Neural progenitor cell (in vitro differentiated cells): Measurements from ENCODE around the gene CCDC78. TPM values are rescaled to one million over a fixed set of nuclear protein-coding genes. Genes with fewer than 3 reads are reported as not detected.

Experiments used
- DNase-seq: peaks from one replicate; pipeline ENCODE4 v3.0.0-alpha.2; 2016; ENCODE audit warnings: low spot score
- H2AFZ ChIP-seq: fragments of 200-600 bp; sonication (generic); replicated peaks from 2 replicates; pipeline ENCODE4 v1.6.1; 2016; ENCODE audit warnings: antibody characterized with exemption
- H3F3A ChIP-seq: fragments of 200-600 bp; sonication (generic); 2 replicates; pipeline ENCODE4 v1.6.1; 2016; ENCODE audit warnings: antibody characterized with exemption, low read depth
- H3K27ac ChIP-seq: fragments of 200-600 bp; sonication (generic); 2 replicates; pipeline ENCODE4 v1.5.1; 2016; ENCODE audit warnings: mild to moderate bottlenecking
- H3K27me3 ChIP-seq: fragments of 200-600 bp; sonication (generic); 2 replicates; pipeline ENCODE4 v1.6.1; 2016; ENCODE audit warnings: mild to moderate bottlenecking, moderate library complexity
- H3K36me3 ChIP-seq: fragments of 200-600 bp; sonication (generic); 2 replicates; pipeline ENCODE4 v1.5.1; 2016
- H3K4me1 ChIP-seq: fragments of 200-600 bp; sonication (generic); 2 replicates; pipeline ENCODE4 v1.6.1; 2016; ENCODE audit warnings: mixed run types
- H3K4me2 ChIP-seq: fragments of 200-600 bp; sonication (generic); 2 replicates; pipeline ENCODE4 v1.6.1; 2016
- H3K4me3 ChIP-seq: fragments of 200-600 bp; sonication (generic); 2 replicates; pipeline ENCODE4 v1.5.1; 2016
- H3K79me2 ChIP-seq: fragments of 200-600 bp; sonication (generic); 2 replicates; pipeline ENCODE4 v1.6.1; 2016; ENCODE audit warnings: low read depth
- H3K9ac ChIP-seq: fragments of 200-600 bp; sonication (generic); 2 replicates; pipeline ENCODE4 v1.6.1; 2016
- H3K9me3 ChIP-seq: fragments of 200-600 bp; sonication (generic); 2 replicates; pipeline ENCODE4 v1.5.1; 2016; ENCODE audit warnings: low read depth
- H4K20me1 ChIP-seq: fragments of 200-600 bp; sonication (generic); 2 replicates; pipeline ENCODE4 v1.6.1; 2016; ENCODE audit warnings: low read depth
- H3K27ac Mint-ChIP-seq: 3 replicates; pipeline ENCODE4 v1.8.0; 2021; ENCODE audit warnings: mixed read lengths
- H3K27me3 Mint-ChIP-seq: 2 replicates; pipeline ENCODE4 v1.8.0; 2022; ENCODE audit warnings: low read depth, mild to moderate bottlenecking, inconsistent platforms, moderate library complexity, mixed read lengths; ENCODE audit not compliant: insufficient read depth
- H3K36me3 Mint-ChIP-seq: 3 replicates; pipeline ENCODE4 v1.8.0; 2021; ENCODE audit warnings: mixed read lengths
- H3K4me1 Mint-ChIP-seq: 3 replicates; pipeline ENCODE4 v1.8.0; 2021; ENCODE audit warnings: mixed read lengths
- H3K4me3 Mint-ChIP-seq: 3 replicates; pipeline ENCODE4 v1.8.0; 2021; ENCODE audit warnings: mild to moderate bottlenecking, moderate library complexity, mixed read lengths
- H3K9me3 Mint-ChIP-seq: 3 replicates; pipeline ENCODE4 v1.8.0; 2020; ENCODE audit warnings: mixed read lengths
- CTCF ChIP-seq: fragments of 200-600 bp; sonication (generic); IDR thresholded peaks from 2 replicates; pipeline ENCODE4 v1.5.1; 2017; ENCODE audit warnings: antibody characterized with exemption, mild to moderate bottlenecking
- EZH2 ChIP-seq: fragments of 200-600 bp; sonication (generic); IDR thresholded peaks from 2 replicates; pipeline ENCODE4 v1.6.1; 2017; ENCODE audit warnings: antibody characterized with exemption, mild to moderate bottlenecking, moderate library complexity
- EZH2phosphoT487 ChIP-seq: fragments of 200-600 bp; sonication (generic); IDR thresholded peaks from 2 replicates; pipeline ENCODE4 v1.6.1; 2017; ENCODE audit warnings: antibody characterized with exemption
- total RNA-seq: library from RNA; depleted of rRNA; stranded (reverse); fragments of >200 nt; gene quantifications from 2 replicates; pipeline ENCODE4 v1.2.3, GENCODE V29; 2015; ENCODE audit warnings: low replicate concordance

CCDC78 gene
- total RNA-seq, 1 donor from 2014 or later = 0.67 TPM

- H3K4me3 Mint-ChIP-seq = no peak overlapping the region
These were observed 41.1 kb downstream of the CCDC78 start for GRCh38 chr16:684961-685696.

DNA sequence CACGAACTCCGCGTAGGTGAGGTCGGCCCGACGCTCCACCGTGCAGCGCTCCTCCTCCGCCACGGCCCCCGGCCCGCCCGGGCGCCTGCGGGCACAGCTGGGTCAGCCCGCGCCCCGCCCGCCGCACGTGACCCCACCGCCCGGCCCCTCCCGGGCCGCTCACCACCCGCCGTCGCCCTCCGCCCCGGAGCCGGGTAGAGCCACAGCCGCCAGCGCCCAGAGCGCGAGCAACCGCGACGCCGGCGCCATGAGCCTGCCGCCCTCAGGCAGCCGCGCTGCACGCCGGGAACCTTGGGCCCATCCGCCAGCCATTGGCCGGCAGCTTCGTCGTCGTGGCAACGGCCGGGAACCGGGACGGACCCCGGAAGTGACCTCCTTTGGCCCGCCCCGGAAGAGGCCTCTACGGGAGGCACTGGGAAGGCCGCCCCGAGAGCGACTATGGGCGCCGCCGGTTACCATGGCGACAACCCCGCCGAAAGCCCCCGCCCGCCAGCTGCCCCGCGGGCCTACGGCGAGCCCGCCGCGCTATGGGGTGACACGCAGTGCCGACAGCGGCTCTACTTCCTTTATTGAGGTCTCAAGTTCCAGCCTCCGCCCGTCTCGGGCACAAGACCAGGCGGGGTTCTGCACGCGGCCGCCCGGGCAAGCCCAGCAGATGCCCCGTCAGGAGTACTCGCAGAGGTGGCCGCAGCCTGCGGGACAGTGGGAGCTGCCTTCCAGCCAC lies 42.0 kb downstream of the CCDC78 start, which contains the start of gene JMJD8:
Gene JMJD8, minus strand, starts transcription at position 264 of the 724 bp plus-strand sequence. Its CDS starts 15 bp downstream, at position 249.
- Histone ChIP-seq H3F3A (peaks cover 50% of the 10 kb centered on the region), H4K20me1 (peaks cover 34% of the 10 kb centered on the region), H3K27ac (no peak within 1 kb of the TSS), H2AFZ (no peak within 1 kb of the TSS), H3K4me3 (peak within 1 kb of the TSS; percentile 55), H3K4me2 (peak within 1 kb of the TSS; percentile 87), H3K9ac (no peak within 1 kb of the TSS), H3K36me3 (peaks cover 2% of the 10 kb centered on the region), H3K9me3 (no peaks in the 10 kb centered on the region), H3K79me2 (peaks cover 41% of the 10 kb centered on the region), H3K27me3 (no peaks in the 10 kb centered on the region), H3K4me1 (peaks cover 14% of the 10 kb centered on the region)
- Mint-ChIP-seq H3K27me3 (peaks cover 10% of the 10 kb centered on the region), H3K27ac (no peak within 1 kb of the TSS), H3K4me3 (peak within 1 kb of the TSS; percentile 82), H3K36me3 (peaks cover 3% of the 10 kb centered on the region), H3K4me1 (peaks cover 26% of the 10 kb centered on the region), H3K9me3 (no peaks in the 10 kb centered on the region)
- TF ChIP-seq CTCF (no peak), EZH2phosphoT487 (no peak), EZH2 (no peak)
- peak; percentile 97 for DNase-seq

More at GRCh38 chr16:684961-685696, 41.1 kb downstream of the CCDC78 start:
- no peak for DNase-seq
- no peak overlapping the region for H3K4me2 ChIP-seq
- H3F3A ChIP-seq = peaks cover 51% of the 10 kb centered on the region
- H3K4me1 ChIP-seq = peaks cover 14% of the 10 kb centered on the region
- H3K27ac ChIP-seq = no peak overlapping the region
- H3K27me3 Mint-ChIP-seq = peaks cover 13% of the 10 kb centered on the region
- no peak for TF ChIP-seq CTCF
- no peak for TF ChIP-seq EZH2phosphoT487
- peaks cover 43% of the 10 kb centered on the region for H3K79me2 ChIP-seq
- H3K36me3 Mint-ChIP-seq = peaks cover 3% of the 10 kb centered on the region
- no peak overlapping the region for H3K9ac ChIP-seq
- H3K36me3 ChIP-seq = peaks cover 2% of the 10 kb centered on the region
- H2AFZ ChIP-seq = no peak overlapping the region
- H4K20me1 ChIP-seq = peaks cover 34% of the 10 kb centered on the region
- H3K4me3 ChIP-seq = no peak overlapping the region
- no peaks in the 10 kb centered on the region for H3K9me3 ChIP-seq
- H3K9me3 Mint-ChIP-seq = no peaks in the 10 kb centered on the region
- peaks cover 30% of the 10 kb centered on the region for H3K4me1 Mint-ChIP-seq
- no peak overlapping the region for H3K27ac Mint-ChIP-seq
- H3K27me3 ChIP-seq = no peaks in the 10 kb centered on the region

GRCh38 chr16:683396-684070 lies 42.7 kb downstream of the CCDC78 start:
- Histone ChIP-seq H2AFZ (no peak overlapping the region), H3K27ac (no peak overlapping the region), H3K9me3 (no peaks in the 10 kb centered on the region), H3K9ac (no peak overlapping the region), H4K20me1 (peaks cover 34% of the 10 kb centered on the region), H3K4me3 (peak overlapping the region; percentile 55), H3K36me3 (peaks cover 2% of the 10 kb centered on the region), H3K27me3 (no peaks in the 10 kb centered on the region), H3F3A (peaks cover 57% of the 10 kb centered on the region), H3K4me1 (peaks cover 14% of the 10 kb centered on the region), H3K79me2 (peaks cover 34% of the 10 kb centered on the region), H3K4me2 (peak overlapping the region; percentile 87)
- H3K9me3 Mint-ChIP-seq = no peaks in the 10 kb centered on the region
- peaks cover 3% of the 10 kb centered on the region for H3K36me3 Mint-ChIP-seq
- peak overlapping the region; percentile 82 for H3K4me3 Mint-ChIP-seq
- no peak for TF ChIP-seq CTCF
- no peak for TF ChIP-seq EZH2phosphoT487
- TF ChIP-seq EZH2 = no peak
- no peak overlapping the region for H3K27ac Mint-ChIP-seq
- peak; percentile 33 for DNase-seq
- H3K27me3 Mint-ChIP-seq = peaks cover 10% of the 10 kb centered on the region
- H3K4me1 Mint-ChIP-seq = peaks cover 25% of the 10 kb centered on the region
